K562 (cell line): ENCODE results near the gene TGDS. TPM values are rescaled to one million over a fixed set of nuclear protein-coding genes. Genes with fewer than 3 reads are reported as not detected.

Source experiments
- ADNP ChIP-seq: fragments of 200-800 bp; sonication (Bioruptor generic); IDR thresholded peaks from 2 replicates; pipeline ENCODE4 v1.6.1; 2016; ENCODE audit warnings: missing genetic modification characterization, missing compliant biosample characterization
- ARNT ChIP-seq, 2 experiments: fragments of 450-650 bp; IDR thresholded peaks; 2 replicates each; pipeline ENCODE4 v1.6.1; 2016; ENCODE audit warnings: mild to moderate bottlenecking in 1 of 2
- BDP1 ChIP-seq: IDR thresholded peaks from 3 replicates; pipeline ENCODE4 v1.6.1; 2011; ENCODE audit not compliant: insufficient read length, insufficient read depth
- CTBP1 ChIP-seq: fragments of 450-650 bp; IDR thresholded peaks from 2 replicates; pipeline ENCODE4 v1.6.1; 2016; ENCODE audit warnings: borderline replicate concordance
- ELF1 ChIP-seq: fragments of 200-800 bp; sonication (Bioruptor generic); IDR thresholded peaks from 2 replicates; pipeline ENCODE4 v1.6.1; 2016; ENCODE audit warnings: missing genetic modification characterization, missing compliant biosample characterization
- JUND ChIP-seq, 2 experiments: IDR thresholded peaks; 2 replicates in 1 of 2; 3 replicates in 1 of 2; pipeline ENCODE4 v1.6.1; 2011; ENCODE audit warnings: borderline replicate concordance in 2 of 2, low read depth in 2 of 2, low read length in 2 of 2, improper control_type of control experiment in 1 of 2, missing biosample characterization in 1 of 2, missing genetic modification characterization in 1 of 2, missing genetic modification reagents in 1 of 2
- MEF2D ChIP-seq: conservative IDR thresholded peaks from 2 replicates; pipeline ENCODE4 v1.6.1; 2016; ENCODE audit warnings: low read depth, missing genetic modification characterization, missing compliant biosample characterization
- PHF21A ChIP-seq: fragments of 450-650 bp; IDR thresholded peaks from 2 replicates; pipeline ENCODE4 v1.6.1; 2017; ENCODE audit warnings: low read depth, borderline replicate concordance
- POLR3A ChIP-seq: IDR thresholded peaks from 2 replicates; pipeline ENCODE4 v1.6.1; 2011; ENCODE audit warnings: borderline replicate concordance, mild to moderate bottlenecking, moderate library complexity; ENCODE audit not compliant: insufficient read length, insufficient read depth; ENCODE audit errors: extremely low read depth
- SETDB1 ChIP-seq: IDR thresholded peaks from one replicate; pipeline ENCODE4 v1.6.1; 2012; ENCODE audit warnings: low read length, control low read depth, inconsistent platforms
- SMARCA4 ChIP-seq: fragments of 450-650 bp; IDR thresholded peaks from 2 replicates; pipeline ENCODE4 v1.6.1; 2016
- polyA plus RNA-seq, 8 experiments: library from polyadenylated mRNA; depleted of rRNA in 4 of 8; stranded (reverse) in 5 of 8; unstranded in 3 of 8; fragments of >200 nt; fragmentation: Nextera tagmentation in 2 of 8; fragmentation: Illumina TruSeq in 1 of 8; extraction: Ambion mirVana in 2 of 8; extraction: Trizol in 1 of 8; gene quantifications; 2 replicates each; pipeline versions ENCODE4 v1.2.1 to v1.2.3, GENCODE V29; 2011 to 2014; ENCODE audit warnings: inconsistent platforms in 1 of 8, missing spikeins in 1 of 8
- total RNA-seq, 7 experiments: library from RNA; depleted of rRNA in 6 of 7; stranded (reverse); fragments of >200 nt in 6 of 7; fragmentation: Illumina TruSeq in 2 of 7; extraction: Trizol in 2 of 7; gene quantifications; 2 replicates each; pipeline versions ENCODE4 v1.2.1 to v1.2.3, GENCODE V29; 2011 to 2021; ENCODE audit warnings: low replicate concordance in 1 of 7
- TF ChIP-seq, protein P1 (sequence below), 2 experiments: IDR thresholded peaks; 2 replicates each; pipeline ENCODE4 v1.6.1; 2012; ENCODE audit warnings: improper control_type of control experiment in 2 of 2, low read depth in 2 of 2, low read length in 2 of 2, borderline replicate concordance in 1 of 2
- TF ChIP-seq, protein P2 (sequence below): IDR thresholded peaks from 2 replicates; pipeline ENCODE4 v1.6.1; 2016; ENCODE audit warnings: missing genetic modification characterization, missing compliant biosample characterization
- TF ChIP-seq, protein P3 (sequence below), 3 experiments: IDR thresholded peaks in 2 of 3; conservative IDR thresholded peaks in 1 of 3; 2 replicates each; pipeline ENCODE4 v1.5.1; 2011 to 2012; ENCODE audit warnings: low read length in 3 of 3, mild to moderate bottlenecking in 3 of 3, control low read depth in 2 of 3, improper control_type of control experiment in 1 of 3, inconsistent platforms in 1 of 3, low read depth in 1 of 3, mixed read lengths in 1 of 3, moderate library complexity in 1 of 3; ENCODE audit not compliant: insufficient read depth in 2 of 3
- TF ChIP-seq, protein P4 (sequence below): sonication (generic); IDR thresholded peaks from 2 replicates; pipeline ENCODE4 v1.6.1; 2016

TGDS gene
- total and polyA plus RNA-seq, 9 of the 15 experiments (the other 6 are each of a cell fraction or from before 2014, with no cell fraction given): 9.9 to 43.7 (median 21.4) TPM

DNA sequence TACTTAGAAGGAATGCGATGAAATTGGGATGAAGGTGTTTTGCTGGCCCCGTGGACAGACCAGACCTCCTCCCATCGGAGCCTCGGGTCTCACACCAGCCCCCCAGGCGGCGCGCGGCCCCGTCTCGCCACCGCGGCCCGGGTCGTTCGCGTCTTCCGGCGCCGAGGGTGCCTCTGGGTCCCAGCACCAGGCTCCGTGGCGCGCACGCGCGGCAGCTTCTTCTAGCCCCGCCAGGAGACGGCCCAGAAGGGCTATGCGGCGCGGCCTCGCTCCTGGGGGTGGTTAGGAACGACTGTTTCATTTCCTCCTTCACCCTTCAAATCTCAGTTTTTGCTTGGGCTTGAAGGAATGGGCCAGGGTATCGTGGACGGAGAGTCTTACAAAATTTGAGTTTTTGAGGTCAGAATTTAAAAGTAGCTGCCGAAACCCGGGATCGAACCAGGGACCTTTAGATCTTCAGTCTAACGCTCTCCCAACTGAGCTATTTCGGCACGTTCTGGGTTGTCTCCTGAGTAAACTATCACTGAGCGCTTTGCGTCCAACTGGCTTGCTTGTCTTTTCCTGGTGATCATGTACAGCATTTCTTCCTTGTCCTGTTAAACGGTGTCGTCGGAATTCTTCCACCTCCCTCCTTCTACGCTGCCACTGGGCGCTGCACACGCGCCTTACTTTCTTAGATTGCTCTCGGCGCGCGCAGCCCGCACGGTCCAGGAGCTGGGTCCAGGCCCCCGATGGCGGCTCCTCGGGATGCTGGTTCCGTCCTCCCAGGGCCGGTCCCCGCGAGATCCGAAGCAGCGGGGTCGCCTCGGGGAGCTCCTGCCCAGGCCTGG is 46.5 kb downstream of the TGDS start (continued):
- peak; percentile 96 for TF ChIP-seq POLR3A
- TF ChIP-seq PHF21A: peak; percentile 99
- TF ChIP-seq MEF2D (tag): no peak
- peak; percentile 62; the same call in 1 of the 2 replicates for TF ChIP-seq CTBP1
- peak; percentile 75; the same call in 1 of the 2 replicates for TF ChIP-seq ADNP
- peak; percentile 81 for TF ChIP-seq BDP1
- TF ChIP-seq ARNT (IDR thresholded peaks at IDR 0.05): peak; percentile 71 to 80; a peak in 2 of 4 replicates
- TF ChIP-seq, protein P1, sequence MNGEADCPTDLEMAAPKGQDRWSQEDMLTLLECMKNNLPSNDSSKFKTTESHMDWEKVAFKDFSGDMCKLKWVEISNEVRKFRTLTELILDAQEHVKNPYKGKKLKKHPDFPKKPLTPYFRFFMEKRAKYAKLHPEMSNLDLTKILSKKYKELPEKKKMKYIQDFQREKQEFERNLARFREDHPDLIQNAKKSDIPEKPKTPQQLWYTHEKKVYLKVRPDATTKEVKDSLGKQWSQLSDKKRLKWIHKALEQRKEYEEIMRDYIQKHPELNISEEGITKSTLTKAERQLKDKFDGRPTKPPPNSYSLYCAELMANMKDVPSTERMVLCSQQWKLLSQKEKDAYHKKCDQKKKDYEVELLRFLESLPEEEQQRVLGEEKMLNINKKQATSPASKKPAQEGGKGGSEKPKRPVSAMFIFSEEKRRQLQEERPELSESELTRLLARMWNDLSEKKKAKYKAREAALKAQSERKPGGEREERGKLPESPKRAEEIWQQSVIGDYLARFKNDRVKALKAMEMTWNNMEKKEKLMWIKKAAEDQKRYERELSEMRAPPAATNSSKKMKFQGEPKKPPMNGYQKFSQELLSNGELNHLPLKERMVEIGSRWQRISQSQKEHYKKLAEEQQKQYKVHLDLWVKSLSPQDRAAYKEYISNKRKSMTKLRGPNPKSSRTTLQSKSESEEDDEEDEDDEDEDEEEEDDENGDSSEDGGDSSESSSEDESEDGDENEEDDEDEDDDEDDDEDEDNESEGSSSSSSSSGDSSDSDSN (IDR thresholded peaks at IDR 0.05; ENCODE audit: borderline replicate concordance in 1 of 2, low read depth in 2 of 2, low read length in 2 of 2): peak; percentile 30 to 78; a peak in 1 of 4 replicates
- TF ChIP-seq ELF1: peak; percentile 48; the same call in 1 of the 2 replicates
- TF ChIP-seq, protein P2, sequence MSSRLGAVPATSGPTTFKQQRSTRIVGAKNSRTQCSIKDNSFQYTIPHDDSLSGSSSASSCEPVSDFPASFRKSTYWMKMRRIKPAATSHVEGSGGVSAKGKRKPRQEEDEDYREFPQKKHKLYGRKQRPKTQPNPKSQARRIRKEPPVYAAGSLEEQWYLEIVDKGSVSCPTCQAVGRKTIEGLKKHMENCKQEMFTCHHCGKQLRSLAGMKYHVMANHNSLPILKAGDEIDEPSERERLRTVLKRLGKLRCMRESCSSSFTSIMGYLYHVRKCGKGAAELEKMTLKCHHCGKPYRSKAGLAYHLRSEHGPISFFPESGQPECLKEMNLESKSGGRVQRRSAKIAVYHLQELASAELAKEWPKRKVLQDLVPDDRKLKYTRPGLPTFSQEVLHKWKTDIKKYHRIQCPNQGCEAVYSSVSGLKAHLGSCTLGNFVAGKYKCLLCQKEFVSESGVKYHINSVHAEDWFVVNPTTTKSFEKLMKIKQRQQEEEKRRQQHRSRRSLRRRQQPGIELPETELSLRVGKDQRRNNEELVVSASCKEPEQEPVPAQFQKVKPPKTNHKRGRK: no peak
- TF ChIP-seq SETDB1: no peak
- TF ChIP-seq SMARCA4: no peak
- TF ChIP-seq, protein P3, sequence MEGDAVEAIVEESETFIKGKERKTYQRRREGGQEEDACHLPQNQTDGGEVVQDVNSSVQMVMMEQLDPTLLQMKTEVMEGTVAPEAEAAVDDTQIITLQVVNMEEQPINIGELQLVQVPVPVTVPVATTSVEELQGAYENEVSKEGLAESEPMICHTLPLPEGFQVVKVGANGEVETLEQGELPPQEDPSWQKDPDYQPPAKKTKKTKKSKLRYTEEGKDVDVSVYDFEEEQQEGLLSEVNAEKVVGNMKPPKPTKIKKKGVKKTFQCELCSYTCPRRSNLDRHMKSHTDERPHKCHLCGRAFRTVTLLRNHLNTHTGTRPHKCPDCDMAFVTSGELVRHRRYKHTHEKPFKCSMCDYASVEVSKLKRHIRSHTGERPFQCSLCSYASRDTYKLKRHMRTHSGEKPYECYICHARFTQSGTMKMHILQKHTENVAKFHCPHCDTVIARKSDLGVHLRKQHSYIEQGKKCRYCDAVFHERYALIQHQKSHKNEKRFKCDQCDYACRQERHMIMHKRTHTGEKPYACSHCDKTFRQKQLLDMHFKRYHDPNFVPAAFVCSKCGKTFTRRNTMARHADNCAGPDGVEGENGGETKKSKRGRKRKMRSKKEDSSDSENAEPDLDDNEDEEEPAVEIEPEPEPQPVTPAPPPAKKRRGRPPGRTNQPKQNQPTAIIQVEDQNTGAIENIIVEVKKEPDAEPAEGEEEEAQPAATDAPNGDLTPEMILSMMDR (IDR thresholded peaks at IDR 0.05 in 2 of 3, conservative IDR thresholded peaks at IDR 0.05 in 1 of 3; ENCODE audit: insufficient read depth in 2 of 3, low read depth in 1 of 3, low read length in 3 of 3): 0 out of 6 replicates have a peak, but pooled peaks of 1 of the 3 experiments have one; percentile 0
- peak; percentile 43; the same call in 1 of the 2 replicates for TF ChIP-seq JUND (IDR thresholded peaks at IDR 0.05; ENCODE audit: borderline replicate concordance, low read depth, low read length)
- no peak for TF ChIP-seq JUND (tag; IDR thresholded peaks at IDR 0.05; ENCODE audit: borderline replicate concordance, low read depth, low read length)
- TF ChIP-seq, protein P4, sequence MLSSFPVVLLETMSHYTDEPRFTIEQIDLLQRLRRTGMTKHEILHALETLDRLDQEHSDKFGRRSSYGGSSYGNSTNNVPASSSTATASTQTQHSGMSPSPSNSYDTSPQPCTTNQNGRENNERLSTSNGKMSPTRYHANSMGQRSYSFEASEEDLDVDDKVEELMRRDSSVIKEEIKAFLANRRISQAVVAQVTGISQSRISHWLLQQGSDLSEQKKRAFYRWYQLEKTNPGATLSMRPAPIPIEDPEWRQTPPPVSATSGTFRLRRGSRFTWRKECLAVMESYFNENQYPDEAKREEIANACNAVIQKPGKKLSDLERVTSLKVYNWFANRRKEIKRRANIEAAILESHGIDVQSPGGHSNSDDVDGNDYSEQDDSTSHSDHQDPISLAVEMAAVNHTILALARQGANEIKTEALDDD: 0 out of 2 replicates have a peak, but pooled peaks have one; percentile 44
